Breast epithelium (tissue), 3 donors: ENCODE results near the gene HOXB7.

Source experiments
- CTCF ChIP-seq, 3 donors: fragments of 450-650 bp; IDR thresholded peaks; one replicate each; pipeline ENCODE4 v1.5.1; 2016 to 2017; ENCODE audit warnings: antibody characterized with exemption in 3 of 3, mild to moderate bottlenecking in 3 of 3, moderate library complexity in 3 of 3
- POLR2A ChIP-seq: fragments of 450-650 bp; IDR thresholded peaks from one replicate; pipeline ENCODE4 v1.6.1; 2016; ENCODE audit warnings: antibody characterized with exemption, mild to moderate bottlenecking, moderate library complexity
- POLR2AphosphoS5 ChIP-seq, 3 donors: sonication (generic); formaldehyde crosslinking; IDR thresholded peaks; one replicate each; pipeline ENCODE4 v1.6.1; 2017; ENCODE audit warnings: antibody characterized with exemption in 3 of 3

GRCh38 chr17:48601539-48602425 lies 9.0 kb downstream of the HOXB7 start:
- TF ChIP-seq CTCF (IDR thresholded peaks at IDR 0.05) (no peak), POLR2A (no peak), POLR2AphosphoS5 (IDR thresholded peaks at IDR 0.05) (no peak)
